Stimulated activated CD4-positive, alpha-beta T cell treated with anti-CD3 and anti-CD28 coated beads, Interleukin-12 subunit alpha, Interleukin-12 subunit beta, amount 100 ng/mL, for 4 hours (primary cell): ENCODE measurements around the gene SERINC5.
A peak's percentile ranks its signal among the peaks of the same experiment; 100 is the strongest.

Experiments
- DNase-seq: peaks from one replicate; pipeline ENCODE4 v3.0.0-alpha.2; 2020

SERINC5 gene

DNA sequence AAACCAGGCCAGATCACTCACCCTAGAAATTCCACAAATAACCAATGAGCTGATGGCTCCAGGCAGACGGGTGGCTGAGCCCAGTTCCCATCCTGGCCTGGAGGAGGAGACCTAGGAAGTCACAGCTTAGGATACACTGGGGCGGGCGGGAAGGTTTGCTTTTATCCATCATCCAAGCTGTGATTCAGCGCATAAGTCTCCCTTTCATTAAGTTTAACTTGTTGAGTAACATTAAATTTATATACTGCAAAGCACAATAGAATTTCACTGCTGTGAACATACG lies 165.0 kb downstream of the SERINC5 start:
- no peak for DNase-seq

- DNase-seq: peak; percentile 12
These were observed 172.6 kb downstream of the SERINC5 start for GRCh38 chr5:80083101-80083890.

DNA sequence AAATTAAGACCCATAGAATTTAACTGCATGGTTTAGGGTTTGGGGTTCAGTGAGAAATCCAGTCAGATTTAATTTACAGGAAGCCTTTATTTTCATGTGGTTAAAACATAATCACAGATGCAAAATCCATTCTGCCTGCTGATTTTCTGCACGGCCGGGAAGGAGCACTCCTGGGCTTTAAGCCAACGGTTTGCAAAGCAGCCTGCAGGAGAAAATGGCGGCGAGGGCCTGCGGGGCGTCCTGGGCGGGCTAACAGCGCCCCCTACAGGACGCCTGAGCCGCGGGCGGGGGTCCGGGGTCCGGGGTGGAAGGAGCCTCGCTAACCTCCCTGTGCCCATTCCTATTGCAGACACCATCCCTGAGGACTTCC lies 173.1 kb downstream of the SERINC5 start:
- peak; percentile 57 for DNase-seq

DNA sequence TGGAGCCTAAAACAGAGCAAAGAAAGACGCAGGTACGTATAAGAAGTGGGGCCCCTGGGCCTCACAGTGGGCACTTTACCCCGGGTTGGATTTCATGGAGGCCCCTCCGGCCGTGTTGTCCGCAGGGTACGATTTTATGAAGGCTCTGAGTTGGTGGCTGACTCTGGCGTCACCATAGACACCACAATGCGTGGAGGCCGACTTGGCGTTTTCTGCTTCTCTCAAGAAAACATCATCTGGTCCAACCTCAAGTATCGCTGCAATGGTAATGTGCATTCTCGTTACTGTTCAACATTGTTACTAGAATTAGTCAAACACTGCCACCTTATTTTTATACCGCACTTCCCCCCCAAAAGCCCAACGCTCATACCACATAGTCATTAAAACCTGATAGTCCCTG lies 173.6 kb downstream of the SERINC5 start:
- no peak for DNase-seq

DNA sequence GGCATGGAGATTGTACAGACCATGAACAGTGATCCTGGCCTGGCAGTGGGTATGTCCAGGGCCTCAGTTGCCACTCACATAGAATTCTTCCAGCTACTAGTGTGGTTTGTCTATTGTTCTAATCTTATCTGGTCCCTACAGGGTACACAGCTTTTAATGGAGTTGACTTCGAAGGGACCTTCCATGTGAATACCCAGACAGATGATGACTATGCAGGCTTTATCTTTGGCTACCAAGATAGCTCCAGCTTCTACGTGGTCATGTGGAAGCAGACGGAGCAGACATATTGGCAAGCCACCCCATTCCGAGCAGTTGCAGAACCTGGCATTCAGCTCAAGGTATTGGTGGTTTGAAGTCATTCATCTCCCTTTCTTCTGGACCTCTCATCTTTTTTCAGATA lies 176.9 kb downstream of the SERINC5 start:
- DNase-seq: no peak

DNA sequence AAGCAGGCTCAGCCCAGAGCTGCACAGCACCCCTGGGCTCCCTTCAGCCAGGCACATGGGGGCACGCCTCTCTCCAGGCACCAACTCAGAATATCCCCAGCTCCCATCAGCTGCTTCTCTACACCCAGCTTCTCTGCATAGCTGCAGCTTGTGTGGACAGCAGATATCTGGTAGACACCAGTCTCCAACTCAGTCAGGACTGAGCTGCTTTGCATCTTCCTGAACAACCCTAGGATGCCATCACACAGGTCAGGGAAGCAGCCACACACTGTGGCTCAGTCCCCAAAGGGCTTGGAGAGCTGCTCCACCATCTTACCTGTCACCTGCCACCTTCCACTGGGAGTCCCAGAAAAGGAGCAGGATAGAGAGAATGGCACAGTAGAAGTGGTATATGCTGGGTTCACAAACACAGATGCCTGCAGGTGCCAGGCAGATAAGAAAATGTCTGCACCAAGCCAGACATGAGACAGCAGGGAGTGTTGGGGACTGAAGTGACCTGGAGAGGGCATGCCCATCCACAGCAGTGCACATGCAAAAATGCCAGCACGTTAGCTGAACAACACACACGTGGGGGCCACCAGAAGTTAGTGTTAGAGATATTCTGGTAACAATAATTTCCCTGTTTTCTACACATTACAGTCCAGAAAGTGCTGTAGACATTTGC lies 178.7 kb downstream of the SERINC5 start:
- DNase-seq: no peak

- no peak for DNase-seq
These were observed 179.5 kb downstream of the SERINC5 start for GRCh38 chr5:80076131-80077050.

DNA sequence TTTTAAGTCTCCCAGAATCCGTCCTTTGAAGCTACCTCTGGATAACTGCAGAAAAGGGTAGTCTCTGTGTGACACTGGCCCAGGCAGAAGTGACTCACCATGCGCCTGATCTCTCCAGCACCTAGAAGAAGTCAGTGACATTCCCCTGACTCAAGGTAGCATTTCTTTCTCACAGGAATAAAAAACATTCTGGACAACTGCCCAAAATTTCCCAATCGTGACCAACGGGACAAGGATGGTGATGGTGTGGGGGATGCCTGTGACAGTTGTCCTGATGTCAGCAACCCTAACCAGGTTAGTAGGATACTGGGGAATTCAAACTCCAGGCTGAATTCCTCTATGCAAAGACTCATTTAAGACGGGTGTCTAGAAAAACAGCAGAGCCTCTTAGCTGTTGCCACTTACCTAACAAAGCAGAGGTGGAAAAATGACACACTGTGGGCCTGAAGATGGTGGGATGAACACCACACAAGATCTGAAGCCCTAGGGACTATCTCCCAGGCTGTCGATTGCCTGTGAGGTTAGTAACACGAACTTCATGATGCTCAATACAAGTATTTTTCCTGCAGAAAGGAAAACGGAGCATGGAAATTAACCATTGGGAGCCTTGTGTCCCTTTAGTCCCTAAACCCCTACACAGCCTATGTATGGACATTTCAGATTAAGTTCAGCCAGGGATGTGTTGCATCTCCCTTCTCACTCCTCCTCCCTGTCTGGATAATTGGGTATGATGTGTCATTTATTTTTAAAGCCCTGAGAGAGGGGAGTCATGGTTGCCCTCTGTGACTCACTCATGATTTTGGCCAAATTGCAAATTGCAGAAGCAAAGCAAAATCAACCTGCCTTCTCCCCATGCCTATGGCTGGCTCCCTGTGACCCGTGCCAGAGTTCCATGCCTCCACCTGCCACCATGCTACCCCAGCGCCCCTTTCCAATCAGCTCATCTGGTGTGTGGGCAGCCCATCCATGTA lies 183.5 kb downstream of the SERINC5 start:
- DNase-seq: no peak

DNA sequence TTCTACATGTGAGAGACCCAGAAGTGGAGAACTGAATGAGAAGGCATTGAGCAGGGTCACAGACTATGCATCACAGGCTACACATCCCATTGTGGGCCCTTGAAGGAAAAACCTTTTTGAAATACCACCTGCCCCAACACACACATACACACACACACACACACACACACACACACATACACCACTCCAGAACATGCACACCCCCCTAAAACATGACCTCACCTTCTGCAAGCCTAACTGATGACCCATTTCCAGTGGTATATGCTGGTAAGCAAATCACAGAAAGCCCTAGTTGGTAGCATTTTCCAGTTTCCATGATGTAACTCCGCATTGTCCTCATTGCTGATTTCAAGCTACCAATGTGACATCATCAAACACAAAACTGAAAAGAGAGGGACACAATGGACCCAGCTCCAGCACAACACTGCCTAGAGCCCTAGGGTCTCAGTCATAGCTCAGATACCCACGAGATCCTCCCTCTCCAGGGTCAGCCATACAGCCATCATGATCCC lies 184.3 kb downstream of the SERINC5 start:
- no peak for DNase-seq

GRCh38 chr5:80070338-80071056 lies 185.4 kb downstream of the SERINC5 start:
- DNase-seq: no peak

GRCh38 chr5:80069918-80070318 lies 185.9 kb downstream of the SERINC5 start:
- DNase-seq: no peak

GRCh38 chr5:80069251-80069800 lies 186.5 kb downstream of the SERINC5 start:
- DNase-seq: no peak

GRCh38 chr5:80068775-80069174 lies 187.1 kb downstream of the SERINC5 start:
- DNase-seq: no peak

GRCh38 chr5:80068246-80068636 lies 187.6 kb downstream of the SERINC5 start:
- DNase-seq: no peak

DNA sequence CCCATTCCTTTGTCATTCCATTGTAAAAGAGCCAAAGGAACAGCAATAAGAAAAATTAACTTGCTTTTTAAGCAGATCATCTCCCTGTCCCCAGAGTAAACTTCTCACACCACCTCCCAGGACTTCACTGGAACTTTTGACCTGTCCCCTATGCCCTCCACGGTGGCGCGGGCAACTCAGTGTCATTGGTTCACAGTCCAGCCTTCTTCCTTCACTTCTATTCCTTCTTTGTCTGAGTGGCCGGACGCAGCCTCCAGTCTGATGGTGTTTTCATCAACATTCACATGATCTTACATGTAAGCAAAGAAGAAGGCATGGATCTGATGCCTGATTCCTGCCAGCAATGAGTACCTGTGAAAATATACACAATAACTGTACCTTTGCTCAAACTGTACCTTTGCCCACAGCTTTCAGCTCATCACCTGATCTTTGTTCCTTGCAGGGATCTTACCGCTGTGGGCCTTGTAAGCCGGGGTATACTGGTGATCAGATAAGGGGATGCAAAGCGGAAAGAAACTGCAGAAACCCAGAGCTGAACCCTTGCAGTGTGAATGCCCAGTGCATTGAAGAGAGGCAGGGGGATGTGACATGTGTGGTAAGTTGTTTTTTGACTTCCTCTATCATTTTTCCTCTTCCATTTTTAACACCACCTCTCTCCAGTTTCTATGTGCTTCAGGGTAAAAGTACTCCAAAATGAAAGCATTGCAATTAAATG lies 188.2 kb downstream of the SERINC5 start:
- no peak for DNase-seq

DNA sequence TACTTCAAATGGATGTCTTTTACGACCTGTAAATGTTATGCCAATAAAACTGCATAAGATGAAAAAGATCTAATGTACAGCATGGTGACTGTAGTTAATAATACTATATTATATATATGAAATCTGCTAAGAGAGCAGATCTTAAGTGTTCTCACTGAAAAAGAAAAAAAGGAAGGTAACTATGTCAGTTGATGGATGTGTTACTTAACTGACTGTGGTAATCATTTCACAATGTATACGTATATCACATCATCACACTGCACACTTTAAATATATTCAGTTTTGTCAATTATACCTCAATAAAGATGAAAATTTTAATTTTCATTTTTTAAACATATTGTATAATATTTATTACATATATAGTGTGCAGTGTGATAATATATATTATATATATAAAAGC lies 188.8 kb downstream of the SERINC5 start:
- DNase-seq: no peak

DNA sequence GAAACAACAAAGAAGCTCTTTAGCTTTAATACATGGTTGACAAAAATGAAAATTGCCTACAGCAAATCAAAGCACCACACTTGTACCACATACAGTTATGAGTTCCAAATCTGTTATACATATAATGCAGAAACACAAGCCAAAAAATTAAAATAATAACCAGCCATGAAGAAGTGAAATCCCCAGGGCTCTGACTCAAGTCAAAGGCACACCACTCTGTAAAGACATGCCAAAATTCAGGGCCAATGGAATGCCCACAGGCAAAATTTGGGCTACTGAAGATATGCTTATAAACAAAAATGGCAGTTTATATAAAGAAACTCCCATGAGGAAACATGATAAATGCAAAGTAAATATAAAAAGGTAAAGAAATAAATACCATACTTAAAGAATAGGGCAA lies 191.7 kb downstream of the SERINC5 start:
- DNase-seq: no peak
